ENCODE measurements around the gene SLC44A3.
"Not testable (repeated sequence)": the region's sequence is repeated elsewhere in the genome, so short reads cannot be mapped to it uniquely, and the experiment has no call there.

- not testable (repeated sequence) for TF ChIP-seq POLR2AphosphoS5, POLR2A (IDR thresholded peaks at IDR 0.05)
Measured at GRCh38 chr1:94941480-94941879, 121.3 kb downstream of the SLC44A3 start.
